Uterus (tissue), 4 donors: ENCODE results near the gene B4GALNT2. TPM values are rescaled to one million over a fixed set of nuclear protein-coding genes. Genes with fewer than 3 reads are reported as not detected.

Experiments
- DNase-seq, 2 donors: peaks; one replicate each; pipeline ENCODE4 v3.0.0-alpha.2; 2019 to 2020
- H3K27ac ChIP-seq, 2 donors: fragments of 200-600 bp; sonication (generic); 1 replicate in 1 of 2; 2 replicates in 1 of 2; pipeline ENCODE4 v1.5.1; 2016 to 2018
- H3K27me3 ChIP-seq, 2 donors: fragments of 200-600 bp; sonication (generic); one replicate each; pipeline ENCODE4 v1.5.1; 2018 to 2019; ENCODE audit warnings: control low read depth in 1 of 2
- H3K36me3 ChIP-seq, 2 donors: fragments of 200-600 bp; sonication (generic); one replicate each; pipeline ENCODE4 v1.5.1; 2019; ENCODE audit warnings: control low read depth in 1 of 2
- H3K4me1 ChIP-seq, 2 donors: fragments of 200-600 bp; sonication (generic); one replicate each; pipeline ENCODE4 v1.5.1; 2018 to 2019; ENCODE audit warnings: control low read depth in 1 of 2
- H3K4me3 ChIP-seq, 2 donors: fragments of 200-600 bp; sonication (generic); 1 replicate in 1 of 2; 2 replicates in 1 of 2; pipeline ENCODE4 v1.5.1; 2018 to 2019; ENCODE audit warnings: mild to moderate bottlenecking in 1 of 2
- H3K9me3 ChIP-seq, 2 donors: fragments of 200-600 bp; sonication (generic); one replicate each; pipeline ENCODE4 v1.5.1; 2019; ENCODE audit warnings: control low read depth in 1 of 2
- POLR2A ChIP-seq, 2 donors: fragments of 450-650 bp; IDR thresholded peaks; one replicate each; pipeline ENCODE4 v1.6.1; 2016; ENCODE audit warnings: antibody characterized with exemption in 2 of 2, mild to moderate bottlenecking in 1 of 2, moderate library complexity in 1 of 2
- intact Hi-C: fragments of 100-400 bp; cut with DNase I; formaldehyde crosslinking; loops from one replicate; pipeline ENCODE4 v1.15.1; 2023; ENCODE audit warnings: low total_unique reads
- total RNA-seq, 4 donors: library from RNA; depleted of rRNA in 3 of 4; stranded (reverse); fragments of >200 nt in 3 of 4; gene quantifications; one replicate each; pipeline versions ENCODE4 v1.1.0 to v1.2.4, GENCODE V29; 2014 to 2023
- TF ChIP-seq, protein P1 (sequence below), 4 experiments: fragments of 200-600 bp in 2 of 4; fragments of 450-650 bp in 2 of 4; sonication (generic) in 2 of 4; IDR thresholded peaks; one replicate each; pipeline ENCODE4 v1.5.1; 2016 to 2019; ENCODE audit warnings: antibody characterized with exemption in 4 of 4, mild to moderate bottlenecking in 2 of 4, moderate library complexity in 1 of 4
- donor health status: DM: yes; HTN: yes; CAD: no.

The B4GALNT2 gene
- total RNA-seq, 4 donors from 2014 or later, result under 0.01 to 0.18 (median 0.07) TPM; not detected in 1

GRCh38 chr17:49217651-49218413, 85.3 kb downstream of the B4GALNT2 start:
- Histone ChIP-seq H3K27me3 (no peaks in the 10 kb centered on the region), H3K27ac (peak overlapping the region in 1 of 2 donors; percentile 57), H3K36me3 (no peaks in the 10 kb centered on the region), H3K4me1 (peaks cover 0 to 4% of the 10 kb centered on the region in 2 donors), H3K4me3 (no peak overlapping the region), H3K9me3 (no peaks in the 10 kb centered on the region)
- no peak for DNase-seq
- intact Hi-C loops, result no loop called here
- TF ChIP-seq, protein P1, sequence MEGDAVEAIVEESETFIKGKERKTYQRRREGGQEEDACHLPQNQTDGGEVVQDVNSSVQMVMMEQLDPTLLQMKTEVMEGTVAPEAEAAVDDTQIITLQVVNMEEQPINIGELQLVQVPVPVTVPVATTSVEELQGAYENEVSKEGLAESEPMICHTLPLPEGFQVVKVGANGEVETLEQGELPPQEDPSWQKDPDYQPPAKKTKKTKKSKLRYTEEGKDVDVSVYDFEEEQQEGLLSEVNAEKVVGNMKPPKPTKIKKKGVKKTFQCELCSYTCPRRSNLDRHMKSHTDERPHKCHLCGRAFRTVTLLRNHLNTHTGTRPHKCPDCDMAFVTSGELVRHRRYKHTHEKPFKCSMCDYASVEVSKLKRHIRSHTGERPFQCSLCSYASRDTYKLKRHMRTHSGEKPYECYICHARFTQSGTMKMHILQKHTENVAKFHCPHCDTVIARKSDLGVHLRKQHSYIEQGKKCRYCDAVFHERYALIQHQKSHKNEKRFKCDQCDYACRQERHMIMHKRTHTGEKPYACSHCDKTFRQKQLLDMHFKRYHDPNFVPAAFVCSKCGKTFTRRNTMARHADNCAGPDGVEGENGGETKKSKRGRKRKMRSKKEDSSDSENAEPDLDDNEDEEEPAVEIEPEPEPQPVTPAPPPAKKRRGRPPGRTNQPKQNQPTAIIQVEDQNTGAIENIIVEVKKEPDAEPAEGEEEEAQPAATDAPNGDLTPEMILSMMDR (IDR thresholded peaks at IDR 0.05), result no peak
- TF ChIP-seq POLR2A (IDR thresholded peaks at IDR 0.05), result no peak

DNA sequence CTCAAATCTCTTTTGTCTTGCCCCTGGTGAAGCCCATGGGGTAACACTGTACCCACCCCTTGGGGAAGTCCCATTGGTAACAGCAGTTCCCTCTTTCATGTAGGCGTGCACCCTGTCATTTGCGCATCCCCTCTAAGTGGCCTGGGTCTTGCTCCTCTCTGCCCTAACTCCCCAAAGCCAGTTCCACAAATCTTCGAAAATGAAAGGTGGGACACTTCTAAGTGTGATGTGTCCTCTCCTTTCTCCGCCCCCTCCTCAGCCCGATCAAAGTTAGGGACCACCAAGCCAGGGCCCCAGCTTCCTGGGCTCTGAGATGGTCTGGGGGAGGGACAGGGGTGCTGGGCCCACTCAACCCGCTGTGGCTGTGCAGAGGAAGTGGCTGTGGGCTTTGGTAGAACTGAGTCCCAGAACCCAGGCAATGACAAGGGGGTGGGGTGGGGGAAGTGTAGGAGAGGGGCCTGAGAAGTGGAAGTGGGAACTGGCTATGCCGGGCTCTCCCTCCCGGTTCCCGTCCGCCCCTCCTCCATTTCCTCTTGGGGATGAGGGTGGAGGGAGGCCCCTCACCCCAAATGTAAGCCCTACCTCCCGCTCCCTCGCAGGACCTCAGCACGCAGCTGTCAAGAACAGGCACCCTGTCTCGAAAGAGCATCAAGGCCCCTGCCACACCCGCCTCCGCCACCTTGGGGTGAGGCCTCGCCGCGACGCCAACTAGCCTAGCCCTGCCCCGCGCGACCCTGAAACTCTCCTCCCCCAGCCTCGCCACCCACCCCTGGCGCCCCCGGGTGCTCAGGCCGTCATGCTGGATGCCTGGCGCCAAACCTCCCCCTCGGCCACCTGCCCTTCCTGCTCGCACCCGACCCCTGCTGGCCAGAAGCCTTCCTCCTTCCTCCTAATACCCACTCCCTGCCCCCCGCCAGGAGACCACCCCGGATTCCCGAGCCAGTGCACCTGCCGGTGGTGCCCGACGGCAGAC, 86.7 kb downstream of the B4GALNT2 start:
- intact Hi-C loops, result no loop called here
- no peak for DNase-seq
- H3K27ac ChIP-seq, result no peak overlapping the region
- no peak overlapping the region for H3K4me3 ChIP-seq
- TF ChIP-seq POLR2A (IDR thresholded peaks at IDR 0.05), result no peak
- TF ChIP-seq, protein P1 (IDR thresholded peaks at IDR 0.05), result no peak
- H3K4me1 ChIP-seq, result peaks cover 0 to 8% of the 10 kb centered on the region in 2 donors
- H3K27me3 ChIP-seq, result peaks cover 0 to 9% of the 10 kb centered on the region in 2 donors
- H3K36me3 ChIP-seq, result no peaks in the 10 kb centered on the region
- no peaks in the 10 kb centered on the region for H3K9me3 ChIP-seq

GRCh38 chr17:49219987-49220386, 87.4 kb downstream of the B4GALNT2 start:
- intact Hi-C loops, result loop anchor here (10.0 kb wide), 1 partner anchor 45 kb away; no protein-coding TSS in a partner anchor
- peaks cover 0 to 11% of the 10 kb centered on the region in 2 donors for H3K27me3 ChIP-seq
- H3K4me3 ChIP-seq, result no peak overlapping the region

GRCh38 chr17:49223168-49223516, 90.6 kb downstream of the B4GALNT2 start:
- TF ChIP-seq POLR2A (IDR thresholded peaks at IDR 0.05), result no peak
- TF ChIP-seq, protein P1 (IDR thresholded peaks at IDR 0.05), result no peak
- Histone ChIP-seq H3K36me3 (no peaks in the 10 kb centered on the region), H3K27ac (no peak overlapping the region), H3K9me3 (no peaks in the 10 kb centered on the region), H3K4me3 (no peak overlapping the region), H3K27me3 (peaks cover 0 to 11% of the 10 kb centered on the region in 2 donors), H3K4me1 (peaks cover 0 to 11% of the 10 kb centered on the region in 2 donors)
- intact Hi-C loops, result loop anchor here (10.0 kb wide), 1 partner anchor 48 kb away; no protein-coding TSS in a partner anchor
- no peak for DNase-seq

More at GRCh38 chr17:49219987-49220386, 87.4 kb downstream of the B4GALNT2 start:
- H3K4me1 ChIP-seq, result peaks cover 0 to 15% of the 10 kb centered on the region in 2 donors
- H3K36me3 ChIP-seq, result no peaks in the 10 kb centered on the region
- no peak overlapping the region for H3K27ac ChIP-seq
- H3K9me3 ChIP-seq, result no peaks in the 10 kb centered on the region
- TF ChIP-seq POLR2A (IDR thresholded peaks at IDR 0.05), result no peak
- TF ChIP-seq, protein P1 (IDR thresholded peaks at IDR 0.05), result no peak
- no peak for DNase-seq
